SK-N-SH (cell line): ENCODE measurements around the gene SYNPO2. TPM values are rescaled to one million over a fixed set of nuclear protein-coding genes. Genes with fewer than 3 reads are reported as not detected.

Experiments used
- CTCF ChIA-PET: fragments of 300-600, 350-600 bp; formaldehyde crosslinking; extraction: SDS; loops from one replicate; lab custom pipeline; 2021; lab: Yijun Ruan, JAX
- POLR2A ChIA-PET: fragments of 350-600 bp; sonication (Branson Sonifier 250); formaldehyde crosslinking; extraction: SDS; loops from one replicate; lab custom pipeline; 2020; ENCODE audit warnings: antibody characterized with exemption, inconsistent platforms; lab: Yijun Ruan, JAX
- DNase-seq: peaks from one replicate; pipeline ENCODE4 v3.0.0; 2012
- H2AFZ ChIP-seq: fragments of 200-600 bp; sonication (generic); 2 replicates; pipeline ENCODE4 v1.8.1; 2016; ENCODE audit warnings: antibody characterized with exemption, mild to moderate bottlenecking, low read depth
- H3F3A ChIP-seq: fragments of 200-600 bp; sonication (generic); replicated peaks from 2 replicates; pipeline ENCODE3; 2016; ENCODE audit warnings: antibody characterized with exemption, mild to moderate bottlenecking; ENCODE audit not compliant: insufficient read depth
- H3K27ac ChIP-seq, 2 experiments: fragments of 200-500 bp in 1 of 2; fragments of 200-600 bp in 1 of 2; sonication (Bioruptor generic) in 1 of 2; sonication (generic), shearing (Covaris generic) in 1 of 2; 2 replicates each; pipeline versions ENCODE4 v1.5.1 to v1.6.1; 2014 to 2016; ENCODE audit warnings: low read depth in 2 of 2, inconsistent platforms in 1 of 2, low read length in 1 of 2, mild to moderate bottlenecking in 1 of 2, mixed read lengths in 1 of 2
- H3K27me3 ChIP-seq: fragments of 200-600 bp; sonication (generic), shearing (Covaris generic); 2 replicates; pipeline ENCODE4 v1.6.1; 2016; ENCODE audit warnings: mixed run types; ENCODE audit not compliant: insufficient read depth
- H3K36me3 ChIP-seq, 2 experiments: fragments of 200-500 bp in 1 of 2; fragments of 200-600 bp in 1 of 2; sonication (Bioruptor generic) in 1 of 2; sonication (generic) in 1 of 2; replicated peaks in 1 of 2; 2 replicates each; pipeline versions ENCODE3 to v1.5.1; 2014 to 2016; ENCODE audit warnings: low read length in 1 of 2, mild to moderate bottlenecking in 1 of 2; ENCODE audit not compliant: insufficient read depth in 2 of 2, control insufficient read depth in 1 of 2
- H3K4me1 ChIP-seq, 2 experiments: fragments of 200-500 bp in 1 of 2; fragments of 200-600 bp in 1 of 2; sonication (Bioruptor generic) in 1 of 2; sonication (generic), shearing (Covaris generic) in 1 of 2; 2 replicates each; pipeline versions ENCODE4 v1.5.1 to v1.6.1; 2014 to 2016; ENCODE audit warnings: low read depth in 1 of 2, low read length in 1 of 2, mixed run types in 1 of 2; ENCODE audit not compliant: insufficient read depth in 2 of 2, control insufficient read depth in 1 of 2
- H3K4me2 ChIP-seq: fragments of 200-600 bp; sonication (generic), shearing (Covaris generic); 2 replicates; pipeline ENCODE4 v1.6.1; 2017; ENCODE audit warnings: mixed run types
- H3K4me3 ChIP-seq, 2 experiments: fragments of 200-500 bp in 1 of 2; fragments of 200-600 bp in 1 of 2; sonication (Bioruptor generic) in 1 of 2; sonication (generic), shearing (Covaris generic) in 1 of 2; 2 replicates each; pipeline versions ENCODE4 v1.5.1 to v1.8.1; 2014 to 2016; ENCODE audit warnings: low read depth in 2 of 2, inconsistent platforms in 1 of 2, low read length in 1 of 2, mild to moderate bottlenecking in 1 of 2, mixed read lengths in 1 of 2, moderate library complexity in 1 of 2
- H3K79me2 ChIP-seq: fragments of 200-600 bp; sonication (generic); 2 replicates; pipeline ENCODE4 v1.8.1; 2017; ENCODE audit warnings: mild to moderate bottlenecking; ENCODE audit not compliant: insufficient read depth
- H3K9ac ChIP-seq: fragments of 200-600 bp; sonication (generic); 2 replicates; pipeline ENCODE4 v1.6.1; 2017; ENCODE audit warnings: mixed run types
- H3K9me2 ChIP-seq: fragments of 200-600 bp; sonication (generic); 2 replicates; pipeline ENCODE4 v1.6.1; 2017; ENCODE audit warnings: mixed run types
- H3K9me3 ChIP-seq: fragments of 200-600 bp; sonication (generic); 2 replicates; pipeline ENCODE4 v1.6.1; 2017; ENCODE audit warnings: mixed run types, mild to moderate bottlenecking, moderate library complexity
- H4K20me1 ChIP-seq: fragments of 200-600 bp; sonication (generic); 2 replicates; pipeline ENCODE4 v1.6.1; 2017; ENCODE audit warnings: mild to moderate bottlenecking, mixed run types; ENCODE audit not compliant: insufficient read depth
- CTCF ChIP-seq: fragments of 200-600 bp; sonication (generic); IDR thresholded peaks from 2 replicates; pipeline ENCODE4 v1.6.1; 2017; ENCODE audit warnings: antibody characterized with exemption, mild to moderate bottlenecking, moderate library complexity
- ELF1 ChIP-seq: IDR thresholded peaks from 2 replicates; pipeline ENCODE4 v1.4.0; 2012
- EP300 ChIP-seq, 2 experiments: IDR thresholded peaks; 2 replicates each; pipeline versions ENCODE4 v1.4.0 to v1.6.1; 2012; ENCODE audit warnings: borderline replicate concordance in 1 of 2, low read depth in 1 of 2, low read length in 1 of 2
- EZH2phosphoT487 ChIP-seq: fragments of 200-600 bp; sonication (generic); IDR thresholded peaks from 2 replicates; pipeline ENCODE4 v1.6.1; 2017; ENCODE audit warnings: low read depth, mixed run types, mild to moderate bottlenecking, antibody characterized with exemption, moderate library complexity, borderline replicate concordance
- FOXM1 ChIP-seq: IDR thresholded peaks from 2 replicates; pipeline ENCODE4 v1.4.0; 2012; ENCODE audit warnings: low read depth, mild to moderate bottlenecking
- GATA2 ChIP-seq: sonication (generic); formaldehyde crosslinking; IDR thresholded peaks from 2 replicates; pipeline ENCODE4 v1.5.0; 2020; ENCODE audit warnings: mild to moderate bottlenecking, missing genetic modification reagents
- NRF1 ChIP-seq: IDR thresholded peaks from 2 replicates; pipeline ENCODE4 v1.6.1; 2012; ENCODE audit warnings: low read depth, mild to moderate bottlenecking, low read length
- POLR2AphosphoS5 ChIP-seq: IDR thresholded peaks from 2 replicates; pipeline ENCODE4 v1.6.1; 2012; ENCODE audit warnings: low read depth, low read length
- RAD21 ChIP-seq: IDR thresholded peaks from 2 replicates; pipeline ENCODE4 v1.6.1; 2012; ENCODE audit warnings: mild to moderate bottlenecking, low read length
- RXRA ChIP-seq: IDR thresholded peaks from 2 replicates; pipeline ENCODE4 v1.4.0; 2012; ENCODE audit warnings: low read depth, mild to moderate bottlenecking, borderline replicate concordance
- SIN3A ChIP-seq: IDR thresholded peaks from 2 replicates; pipeline ENCODE4 v1.6.1; 2012; ENCODE audit warnings: low read depth, mild to moderate bottlenecking, low read length, moderate library complexity, borderline replicate concordance
- SMC3 ChIP-seq: IDR thresholded peaks from 2 replicates; pipeline ENCODE4 v1.6.1; 2012; ENCODE audit warnings: low read depth, low read length, improper control_type of control experiment
- TAF1 ChIP-seq: IDR thresholded peaks from 2 replicates; pipeline ENCODE4 v1.6.1; 2012; ENCODE audit warnings: low read depth, mild to moderate bottlenecking, low read length, moderate library complexity, borderline replicate concordance
- TEAD4 ChIP-seq: IDR thresholded peaks from 2 replicates; pipeline ENCODE4 v1.4.0; 2012; ENCODE audit warnings: mild to moderate bottlenecking, borderline replicate concordance; ENCODE audit not compliant: insufficient read depth
- USF2 ChIP-seq: fragments of 150-350 bp; IDR thresholded peaks from 2 replicates; pipeline ENCODE4 v1.6.1; 2017; ENCODE audit warnings: antibody characterized with exemption, low read length, low read depth, borderline replicate concordance
- YY1 ChIP-seq: IDR thresholded peaks from 2 replicates; pipeline ENCODE4 v1.4.0; 2012; ENCODE audit warnings: low read depth, mild to moderate bottlenecking
- WGBS: methylation state at CpG from one replicate; pipeline ENCODE4 v1.1.6; 2017; ENCODE audit warnings: low lambda C conversion rate; 5-methylcytosine and 5-hydroxymethylcytosine counted together
- polyA plus RNA-seq, 3 experiments: library from polyadenylated mRNA; depleted of rRNA; stranded (reverse); fragments of >200 nt; gene quantifications; 2 replicates each; pipeline ENCODE4 v1.2.3, GENCODE V29; 2012
- TF ChIP-seq, protein P1 (sequence below): IDR thresholded peaks from 2 replicates; pipeline ENCODE4 v1.6.1; 2012; ENCODE audit warnings: mild to moderate bottlenecking, low read depth, low read length, moderate library complexity

Gene SYNPO2
- polyA plus RNA-seq, 1 of the 3 experiments (the other 2 are of a cell fraction): 7.2 TPM

DNA sequence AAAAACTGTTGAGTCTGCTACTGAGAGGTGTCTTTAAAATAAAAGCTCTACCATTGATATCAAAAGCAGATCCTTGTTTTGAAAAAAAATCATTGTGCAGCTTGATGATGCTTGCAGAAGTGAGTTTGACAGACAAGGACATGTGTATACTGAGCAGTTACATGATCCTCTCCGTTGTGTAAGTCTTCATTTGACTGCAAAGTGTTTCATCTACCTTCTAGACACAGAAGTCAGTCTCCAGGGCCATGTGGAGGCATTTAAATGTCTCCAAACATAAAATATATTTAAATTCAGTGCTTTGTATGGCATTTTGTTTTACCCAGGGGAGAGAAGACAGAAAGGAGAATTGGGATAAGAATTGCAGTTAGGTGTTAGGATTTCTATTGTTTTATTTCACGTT is 139.2 kb downstream of the SYNPO2 start (continued):
- TF ChIP-seq EP300 (IDR thresholded peaks at IDR 0.05; ENCODE audit: borderline replicate concordance in 1 of 2, low read depth in 1 of 2, low read length in 1 of 2) (no peak), RXRA (no peak), EZH2phosphoT487 (no peak), USF2 (no peak), ELF1 (no peak), SMC3 (no peak), GATA2 (CRISPR knock-in tag) (no peak), RAD21 (no peak), SIN3A (no peak), TEAD4 (no peak), FOXM1 (no peak), TAF1 (no peak)
- TF ChIP-seq, protein P1, sequence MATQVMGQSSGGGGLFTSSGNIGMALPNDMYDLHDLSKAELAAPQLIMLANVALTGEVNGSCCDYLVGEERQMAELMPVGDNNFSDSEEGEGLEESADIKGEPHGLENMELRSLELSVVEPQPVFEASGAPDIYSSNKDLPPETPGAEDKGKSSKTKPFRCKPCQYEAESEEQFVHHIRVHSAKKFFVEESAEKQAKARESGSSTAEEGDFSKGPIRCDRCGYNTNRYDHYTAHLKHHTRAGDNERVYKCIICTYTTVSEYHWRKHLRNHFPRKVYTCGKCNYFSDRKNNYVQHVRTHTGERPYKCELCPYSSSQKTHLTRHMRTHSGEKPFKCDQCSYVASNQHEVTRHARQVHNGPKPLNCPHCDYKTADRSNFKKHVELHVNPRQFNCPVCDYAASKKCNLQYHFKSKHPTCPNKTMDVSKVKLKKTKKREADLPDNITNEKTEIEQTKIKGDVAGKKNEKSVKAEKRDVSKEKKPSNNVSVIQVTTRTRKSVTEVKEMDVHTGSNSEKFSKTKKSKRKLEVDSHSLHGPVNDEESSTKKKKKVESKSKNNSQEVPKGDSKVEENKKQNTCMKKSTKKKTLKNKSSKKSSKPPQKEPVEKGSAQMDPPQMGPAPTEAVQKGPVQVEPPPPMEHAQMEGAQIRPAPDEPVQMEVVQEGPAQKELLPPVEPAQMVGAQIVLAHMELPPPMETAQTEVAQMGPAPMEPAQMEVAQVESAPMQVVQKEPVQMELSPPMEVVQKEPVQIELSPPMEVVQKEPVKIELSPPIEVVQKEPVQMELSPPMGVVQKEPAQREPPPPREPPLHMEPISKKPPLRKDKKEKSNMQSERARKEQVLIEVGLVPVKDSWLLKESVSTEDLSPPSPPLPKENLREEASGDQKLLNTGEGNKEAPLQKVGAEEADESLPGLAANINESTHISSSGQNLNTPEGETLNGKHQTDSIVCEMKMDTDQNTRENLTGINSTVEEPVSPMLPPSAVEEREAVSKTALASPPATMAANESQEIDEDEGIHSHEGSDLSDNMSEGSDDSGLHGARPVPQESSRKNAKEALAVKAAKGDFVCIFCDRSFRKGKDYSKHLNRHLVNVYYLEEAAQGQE: no peak

GRCh38 chr4:119028296-119028695 is 139.6 kb downstream of the SYNPO2 start:
- Histone ChIP-seq H4K20me1 (no peaks in the 10 kb centered on the region), H3K9me2 (peaks cover 4% of the 10 kb centered on the region; the same call in 1 of the 2 replicates), H3K27me3 (no peaks in the 10 kb centered on the region), H3K4me2 (no peak overlapping the region), H3K27ac (no peak overlapping the region), H3K4me1 (peaks cover 0 to 24% of the 10 kb centered on the region in 2 experiments; a peak in 3 of 4 replicates), H3F3A (peaks cover 11% of the 10 kb centered on the region), H3K4me3 (no peak overlapping the region), H3K9ac (no peak overlapping the region)
- ChIA-PET CTCF (interaction anchor here (1.2 to 2.0 kb wide), 2 partner anchors 12 to 14 kb away, joined by 4 read pairs; no protein-coding TSS in a partner anchor), POLR2A (no interaction called here)
- no peak for DNase-seq
- no peak for TF ChIP-seq POLR2AphosphoS5
- TF ChIP-seq ELF1: no peak
- TF ChIP-seq SMC3: no peak
- TF ChIP-seq NRF1: no peak
- no peak for TF ChIP-seq CTCF
- TF ChIP-seq YY1: no peak
- TF ChIP-seq RXRA: no peak
- TF ChIP-seq, all 33 proteins: peak for 0
- Histone ChIP-seq H3K36me3 (peaks cover 0 to 96% of the 10 kb centered on the region in 2 experiments), H3K9me3 (no peaks in the 10 kb centered on the region), H3K79me2 (no peaks in the 10 kb centered on the region), H2AFZ (no peak overlapping the region)
- 72% methylated on average over 2 of the region's 2 CpGs for WGBS
